GM12891 (cell line): Measurements from ENCODE around the gene MYO15B.

Experiments
- POLR2A ChIP-seq: IDR thresholded peaks from 2 replicates; pipeline ENCODE4 v1.6.1; 2011; ENCODE audit warnings: low read depth, low read length, control low read depth
- SPI1 ChIP-seq: IDR thresholded peaks from 2 replicates; pipeline ENCODE4 v1.6.1; 2011; ENCODE audit warnings: low read depth, low read length, control low read depth

GRCh38 chr17:75658237-75658636, 70.6 kb downstream of the MYO15B start:
- TF ChIP-seq POLR2A (no peak), SPI1 (no peak)
